LNCaP clone FGC (cell line): ENCODE data around the gene OXSR1.

Experiments
- DNase-seq: peaks from one replicate; pipeline ENCODE4 v3.0.0-alpha.2; 2011; ENCODE audit warnings: low read depth
- H3K4me3 ChIP-seq: 2 replicates; pipeline ENCODE4 v1.5.1; 2011; ENCODE audit warnings: mild to moderate bottlenecking, low read depth, low read length, control low read depth
- TF ChIP-seq, protein P1 (sequence below): IDR thresholded peaks from 2 replicates; pipeline ENCODE4 v1.5.1; 2012; ENCODE audit warnings: mild to moderate bottlenecking; ENCODE audit not compliant: control insufficient read depth, insufficient read depth; ENCODE audit errors: extremely low read depth

Gene OXSR1

DNA sequence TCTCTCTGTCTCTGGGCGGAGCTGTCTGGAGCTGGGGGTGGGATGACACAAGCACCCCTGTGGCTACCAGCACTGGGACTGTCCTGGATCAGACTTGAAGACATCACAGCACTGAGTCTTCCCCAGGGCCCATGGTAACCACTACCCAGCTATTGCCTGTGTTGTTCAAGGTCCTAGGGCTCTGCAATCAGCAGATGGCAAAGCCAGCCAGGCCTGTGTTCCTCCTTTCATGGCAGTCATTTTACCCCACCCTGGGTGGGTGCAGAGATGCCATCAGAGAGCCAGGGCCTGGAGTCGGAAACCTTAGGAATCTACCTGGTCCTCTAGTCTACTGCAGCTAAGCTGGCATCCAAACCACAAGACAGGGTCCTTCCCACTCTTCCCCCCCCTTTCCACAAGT lies 38.4 kb downstream of the OXSR1 start:
- no peak overlapping the region for H3K4me3 ChIP-seq
- TF ChIP-seq, protein P1, sequence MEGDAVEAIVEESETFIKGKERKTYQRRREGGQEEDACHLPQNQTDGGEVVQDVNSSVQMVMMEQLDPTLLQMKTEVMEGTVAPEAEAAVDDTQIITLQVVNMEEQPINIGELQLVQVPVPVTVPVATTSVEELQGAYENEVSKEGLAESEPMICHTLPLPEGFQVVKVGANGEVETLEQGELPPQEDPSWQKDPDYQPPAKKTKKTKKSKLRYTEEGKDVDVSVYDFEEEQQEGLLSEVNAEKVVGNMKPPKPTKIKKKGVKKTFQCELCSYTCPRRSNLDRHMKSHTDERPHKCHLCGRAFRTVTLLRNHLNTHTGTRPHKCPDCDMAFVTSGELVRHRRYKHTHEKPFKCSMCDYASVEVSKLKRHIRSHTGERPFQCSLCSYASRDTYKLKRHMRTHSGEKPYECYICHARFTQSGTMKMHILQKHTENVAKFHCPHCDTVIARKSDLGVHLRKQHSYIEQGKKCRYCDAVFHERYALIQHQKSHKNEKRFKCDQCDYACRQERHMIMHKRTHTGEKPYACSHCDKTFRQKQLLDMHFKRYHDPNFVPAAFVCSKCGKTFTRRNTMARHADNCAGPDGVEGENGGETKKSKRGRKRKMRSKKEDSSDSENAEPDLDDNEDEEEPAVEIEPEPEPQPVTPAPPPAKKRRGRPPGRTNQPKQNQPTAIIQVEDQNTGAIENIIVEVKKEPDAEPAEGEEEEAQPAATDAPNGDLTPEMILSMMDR = no peak
- no peak for DNase-seq

DNA sequence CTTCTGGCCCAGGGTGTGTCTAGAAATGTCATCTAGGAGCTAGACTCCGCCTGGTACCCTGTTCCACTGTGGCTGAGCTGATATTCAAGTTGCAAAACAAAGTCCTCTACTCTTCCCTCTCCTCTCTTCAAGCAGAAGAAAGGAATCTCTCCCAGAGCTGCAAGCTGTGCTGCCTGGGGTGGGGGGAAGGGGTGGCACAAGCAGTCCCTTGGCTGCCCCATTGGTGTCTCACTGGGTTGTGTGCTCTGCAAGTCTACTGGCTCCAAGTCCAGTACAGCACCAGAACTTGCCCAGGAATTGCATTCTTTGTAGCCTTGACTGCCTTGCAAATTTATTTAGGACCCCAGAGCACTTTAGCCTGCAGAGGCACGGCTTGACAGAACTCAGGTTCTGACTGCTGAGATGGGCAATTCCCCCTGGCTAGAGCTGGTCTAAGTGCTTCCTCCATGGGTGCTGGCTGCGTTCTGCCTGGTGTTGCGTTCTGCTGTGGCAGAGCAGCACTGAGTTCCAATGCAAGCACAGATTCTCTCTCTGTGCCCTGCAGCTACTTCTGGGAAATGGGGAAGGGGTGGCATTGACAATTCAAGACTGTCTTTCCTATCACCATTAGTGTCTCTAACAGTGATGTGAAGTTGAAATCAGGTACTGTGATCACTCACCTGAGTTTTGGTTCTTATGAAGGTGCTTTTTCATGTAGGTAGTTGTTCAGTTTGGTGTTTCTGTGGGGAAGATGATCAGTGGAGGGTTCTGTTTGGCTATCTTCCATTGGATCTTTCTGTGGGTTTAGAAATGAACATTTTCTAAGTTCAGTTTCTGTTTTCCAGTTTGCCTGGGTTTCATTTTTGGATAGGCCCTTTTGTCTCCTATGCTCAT lies 39.5 kb downstream of the OXSR1 start:
- DNase-seq = no peak
- TF ChIP-seq, protein P1 = no peak
- no peak overlapping the region for H3K4me3 ChIP-seq

DNA sequence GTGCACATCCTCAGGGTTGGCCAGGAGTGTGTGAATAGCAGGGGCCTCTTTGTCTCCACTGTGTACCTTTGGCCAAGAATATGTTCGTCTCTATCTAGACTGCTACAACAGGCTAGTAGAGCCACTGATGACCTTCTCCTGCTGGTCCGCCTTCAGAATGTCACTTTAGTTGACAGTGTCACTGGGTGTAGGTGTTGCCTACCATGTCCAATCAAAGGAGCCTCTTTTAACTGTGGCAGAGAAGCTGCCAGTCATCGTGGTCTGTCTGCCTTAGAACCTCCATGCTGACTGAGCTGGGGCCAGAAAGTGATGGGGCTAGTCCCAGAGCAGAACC lies 40.1 kb downstream of the OXSR1 start:
- H3K4me3 ChIP-seq = no peak overlapping the region
- TF ChIP-seq, protein P1 = no peak
- no peak for DNase-seq

DNA sequence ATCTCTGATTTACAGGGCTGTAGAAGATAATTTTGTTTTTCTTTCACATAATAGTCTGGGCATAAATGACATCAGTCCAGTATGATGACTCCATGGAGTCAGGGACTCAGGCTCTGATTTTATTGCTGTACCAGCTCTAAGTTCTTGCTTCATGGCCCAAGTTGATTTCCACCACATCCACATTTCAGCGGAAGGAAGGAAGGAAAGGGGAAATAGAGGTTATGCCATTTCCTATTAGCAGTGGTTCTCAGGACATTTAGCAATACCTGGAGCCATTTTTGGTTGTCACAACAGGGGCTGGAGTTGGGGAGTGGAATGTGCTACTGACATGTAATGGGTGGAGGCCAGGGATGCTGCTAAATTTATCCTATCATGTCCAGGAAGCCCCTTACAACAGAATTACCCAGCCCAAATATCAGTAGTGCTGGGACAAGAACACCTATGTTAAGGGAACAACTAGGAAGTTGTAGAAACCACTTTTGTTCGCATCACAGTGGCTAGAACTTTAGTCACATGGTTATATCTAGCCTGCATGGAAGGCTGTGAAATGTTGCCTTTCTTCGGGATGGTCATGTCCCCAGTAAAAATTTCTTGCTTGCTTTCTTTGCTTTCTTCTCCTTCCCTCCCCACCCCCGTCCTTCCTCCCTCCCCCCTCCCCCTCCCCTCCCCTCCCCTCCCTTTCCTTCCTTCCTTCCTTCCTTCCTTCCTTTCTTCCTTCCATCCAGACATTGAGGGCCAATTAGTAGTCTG lies 42.1 kb downstream of the OXSR1 start:
- TF ChIP-seq, protein P1 = no peak
- no peak for DNase-seq
- no peak overlapping the region for H3K4me3 ChIP-seq

DNA sequence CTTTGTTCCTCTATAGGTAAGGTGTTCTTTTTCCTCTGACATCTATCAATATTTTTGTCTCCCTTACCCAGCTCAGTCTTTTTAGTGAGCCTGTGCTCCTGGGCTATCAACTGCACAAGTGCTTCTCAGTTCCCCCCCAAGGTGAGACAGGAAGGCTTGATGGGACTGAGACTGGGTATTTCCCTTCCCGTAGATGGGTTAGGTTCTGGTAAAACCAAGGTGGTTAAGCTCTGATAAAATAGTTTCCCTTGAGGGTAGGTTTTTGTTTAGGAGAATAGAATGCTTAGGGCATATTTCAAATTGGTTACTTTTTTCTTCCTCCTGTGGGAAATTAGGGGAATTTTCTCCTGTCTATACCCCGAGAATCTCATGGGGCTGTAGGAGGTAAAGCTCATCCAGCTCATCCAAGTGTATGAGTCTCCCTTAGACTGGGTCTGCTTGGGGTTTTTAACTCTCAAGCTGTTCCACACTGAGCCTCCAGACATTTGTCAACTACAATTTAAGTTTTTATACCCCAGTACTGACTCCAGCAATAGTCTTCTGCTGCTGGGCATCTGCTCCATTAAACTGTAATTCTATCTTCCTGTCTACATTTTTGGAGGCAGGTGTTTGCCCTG lies 44.9 kb downstream of the OXSR1 start:
- no peak for DNase-seq
- TF ChIP-seq, protein P1 = no peak
- H3K4me3 ChIP-seq = no peak overlapping the region

DNA sequence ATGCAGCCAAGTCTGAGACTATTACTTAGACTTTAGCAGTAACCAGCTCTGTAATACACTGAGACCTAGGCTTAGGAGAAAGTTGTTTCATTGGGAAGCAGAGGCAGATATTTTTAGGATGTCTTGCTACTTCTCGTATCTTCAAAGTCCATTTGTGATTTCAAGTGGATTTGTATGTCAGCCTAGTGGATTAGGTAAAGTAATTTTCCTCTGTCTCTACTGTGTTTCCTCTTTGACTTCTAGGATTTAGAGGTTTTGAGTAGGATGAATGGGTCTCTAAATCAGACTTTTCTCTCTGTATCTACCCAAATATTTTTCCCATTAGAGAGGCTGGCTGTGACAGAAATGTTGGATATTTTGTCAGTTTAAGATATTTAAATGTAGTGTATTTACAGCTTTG lies 46.8 kb downstream of the OXSR1 start:
- H3K4me3 ChIP-seq = no peak overlapping the region
- DNase-seq = no peak
- TF ChIP-seq, protein P1 = no peak
